Heart left ventricle (tissue), 13 donors: ENCODE measurements around the gene RAVER2.

Experiments
- POLR2A ChIP-seq, 2 donors: fragments of 450-650 bp; IDR thresholded peaks; one replicate each; pipeline ENCODE4 v1.6.1; 2017; ENCODE audit warnings: antibody characterized with exemption in 2 of 2, mild to moderate bottlenecking in 2 of 2, moderate library complexity in 2 of 2
- TF ChIP-seq, protein P1 (sequence below), 12 donors: fragments of 200-600 bp; sonication (generic) in 4 of 12; IDR thresholded peaks; one replicate each; pipeline versions ENCODE4 v1.5.0 to v1.8.0; 2018 to 2022; ENCODE audit warnings: antibody characterized with exemption in 12 of 12, mild to moderate bottlenecking in 5 of 12
- donor health status: ischemic (EF 13 %, LVEDD 7.1; RV severe dilation, severe dysfunction).
- donor health status: DM: no; HTN: yes; CAD: no.
- donor health status: DM: no; HTN: no; CAD: no.
- donor health status: ischemic (EF 25% LVEDD 6.9; RV normal size, moderate dysfunction).
- donor health status: ischemic (EF 25% LVEDD 5.7; RV mildly dilated, moderate dysfunction).
- donor health status: ischemic (EF 35%, LVEDD 5.7; RV mildly dilated, moderate dysfunction).
- donor health status: nonischemic (EF 11% LVEDD 7.7; RV severe dilation, severe dysfunction).
- donor health status: DM: yes; HTN: yes; CAD: no.
- donor health status: PGD.
- donor health status: ischemic (EF 29% LVEDD 5.4; RV normal size, mild dysfunction).
- donor health status: nonischemic (EF 23%, LVEDD 6.1; RV moderate dilation, normal function).

DNA sequence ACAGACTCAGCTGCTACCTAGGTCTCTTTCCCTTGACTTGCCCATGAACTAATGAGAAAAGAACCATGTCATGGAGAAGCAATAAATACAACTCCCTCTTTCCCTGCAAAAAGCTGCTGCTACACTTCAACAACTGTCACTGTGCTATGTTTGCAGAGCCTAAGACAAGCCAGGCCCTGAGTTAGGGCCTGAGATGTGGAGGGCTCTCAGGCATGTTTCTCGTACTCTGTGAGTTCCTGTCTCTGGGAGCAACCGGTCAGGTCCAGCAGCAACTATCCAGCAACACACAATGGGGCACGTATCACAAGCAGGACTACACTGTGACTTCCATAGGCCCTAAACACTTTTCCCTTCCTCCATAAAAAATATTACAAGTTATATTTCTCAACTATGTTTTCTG is 129.8 kb downstream of the RAVER2 start:
- TF ChIP-seq, protein P1, sequence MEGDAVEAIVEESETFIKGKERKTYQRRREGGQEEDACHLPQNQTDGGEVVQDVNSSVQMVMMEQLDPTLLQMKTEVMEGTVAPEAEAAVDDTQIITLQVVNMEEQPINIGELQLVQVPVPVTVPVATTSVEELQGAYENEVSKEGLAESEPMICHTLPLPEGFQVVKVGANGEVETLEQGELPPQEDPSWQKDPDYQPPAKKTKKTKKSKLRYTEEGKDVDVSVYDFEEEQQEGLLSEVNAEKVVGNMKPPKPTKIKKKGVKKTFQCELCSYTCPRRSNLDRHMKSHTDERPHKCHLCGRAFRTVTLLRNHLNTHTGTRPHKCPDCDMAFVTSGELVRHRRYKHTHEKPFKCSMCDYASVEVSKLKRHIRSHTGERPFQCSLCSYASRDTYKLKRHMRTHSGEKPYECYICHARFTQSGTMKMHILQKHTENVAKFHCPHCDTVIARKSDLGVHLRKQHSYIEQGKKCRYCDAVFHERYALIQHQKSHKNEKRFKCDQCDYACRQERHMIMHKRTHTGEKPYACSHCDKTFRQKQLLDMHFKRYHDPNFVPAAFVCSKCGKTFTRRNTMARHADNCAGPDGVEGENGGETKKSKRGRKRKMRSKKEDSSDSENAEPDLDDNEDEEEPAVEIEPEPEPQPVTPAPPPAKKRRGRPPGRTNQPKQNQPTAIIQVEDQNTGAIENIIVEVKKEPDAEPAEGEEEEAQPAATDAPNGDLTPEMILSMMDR (IDR thresholded peaks at IDR 0.05) = no peak
- no peak for TF ChIP-seq POLR2A (IDR thresholded peaks at IDR 0.05)
